ENCODE measurements around the gene ANTXR1. TPM values are rescaled to one million over a fixed set of nuclear protein-coding genes. Genes with fewer than 3 reads are reported as not detected.

ANTXR1 gene
- total RNA-seq, 1 experiment from 2014 or later: 0.27 TPM

DNA sequence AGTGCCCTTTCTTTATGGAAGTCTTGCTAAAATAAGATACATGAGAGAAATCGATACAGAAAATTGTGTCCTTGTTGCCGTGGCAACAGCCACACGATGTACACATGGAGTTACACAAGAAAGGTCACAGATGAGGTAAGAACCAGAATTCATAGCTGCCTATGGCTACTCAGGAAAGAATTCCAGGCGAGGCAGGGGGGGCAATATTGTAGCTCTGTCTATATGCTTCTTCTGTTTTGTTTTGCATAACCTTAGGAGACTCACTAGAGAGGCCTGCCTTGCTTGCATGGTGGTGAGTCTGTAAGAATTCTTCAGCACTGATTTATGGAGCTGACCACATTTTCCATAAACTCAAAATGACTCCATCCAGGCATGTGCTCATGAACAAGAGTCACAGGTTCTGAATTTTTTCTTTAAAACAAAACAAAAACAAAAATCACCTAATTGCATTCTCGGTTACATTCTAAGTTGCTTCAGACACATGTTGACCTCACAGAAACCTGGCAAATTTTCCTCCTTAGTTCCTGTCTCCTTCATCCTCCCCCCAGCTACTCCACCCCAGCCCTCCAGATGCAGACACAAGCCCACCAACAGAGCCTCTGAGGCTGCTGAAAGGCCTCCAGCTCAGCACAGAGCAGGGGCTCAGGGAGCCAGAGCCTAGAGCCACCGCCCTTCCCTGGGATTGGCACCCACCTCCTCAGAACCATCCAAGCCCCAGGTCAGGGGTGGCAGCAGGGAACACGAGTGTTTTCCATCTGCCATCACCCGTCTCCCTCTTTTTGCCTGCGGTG, 183.5 kb downstream of the ANTXR1 start:
- intact Hi-C loops (cut with micrococcal nuclease; ENCODE audit: unreplicated experiment): no loop called here
- Mint-ChIP-seq H3K4me3 (ENCODE audit: unreplicated experiment) (no peak overlapping the region), H3K27me3 (ENCODE audit: insufficient read depth, unreplicated experiment) (peaks cover 11% of the 10 kb centered on the region), H3K27ac (ENCODE audit: unreplicated experiment) (no peak overlapping the region), H3K36me3 (ENCODE audit: insufficient read depth, unreplicated experiment) (no peaks in the 10 kb centered on the region), H3K9me3 (ENCODE audit: unreplicated experiment) (no peaks in the 10 kb centered on the region), H3K4me1 (ENCODE audit: low read depth, unreplicated experiment) (no peaks in the 10 kb centered on the region)
- Histone ChIP-seq H3K4me1 (no peaks in the 10 kb centered on the region), H3K4me3 (ENCODE audit: low read depth, low read length) (no peak overlapping the region), H3K36me3 (ENCODE audit: control insufficient read depth, insufficient read depth, low read length) (no peaks in the 10 kb centered on the region), H3K27me3 (replicated peaks; ENCODE audit: control insufficient read depth, insufficient read depth, low read length) (peaks cover 3% of the 10 kb centered on the region), H3K9me3 (no peaks in the 10 kb centered on the region)
- BruUV-seq (replicated peaks): no TSS peak
- ChIA-PET POLR2A (no interaction called here), CTCF (no interaction called here)
- DNase-seq: peak in 1 of 2 experiments; percentile 10
- TF ChIP-seq, protein P1, sequence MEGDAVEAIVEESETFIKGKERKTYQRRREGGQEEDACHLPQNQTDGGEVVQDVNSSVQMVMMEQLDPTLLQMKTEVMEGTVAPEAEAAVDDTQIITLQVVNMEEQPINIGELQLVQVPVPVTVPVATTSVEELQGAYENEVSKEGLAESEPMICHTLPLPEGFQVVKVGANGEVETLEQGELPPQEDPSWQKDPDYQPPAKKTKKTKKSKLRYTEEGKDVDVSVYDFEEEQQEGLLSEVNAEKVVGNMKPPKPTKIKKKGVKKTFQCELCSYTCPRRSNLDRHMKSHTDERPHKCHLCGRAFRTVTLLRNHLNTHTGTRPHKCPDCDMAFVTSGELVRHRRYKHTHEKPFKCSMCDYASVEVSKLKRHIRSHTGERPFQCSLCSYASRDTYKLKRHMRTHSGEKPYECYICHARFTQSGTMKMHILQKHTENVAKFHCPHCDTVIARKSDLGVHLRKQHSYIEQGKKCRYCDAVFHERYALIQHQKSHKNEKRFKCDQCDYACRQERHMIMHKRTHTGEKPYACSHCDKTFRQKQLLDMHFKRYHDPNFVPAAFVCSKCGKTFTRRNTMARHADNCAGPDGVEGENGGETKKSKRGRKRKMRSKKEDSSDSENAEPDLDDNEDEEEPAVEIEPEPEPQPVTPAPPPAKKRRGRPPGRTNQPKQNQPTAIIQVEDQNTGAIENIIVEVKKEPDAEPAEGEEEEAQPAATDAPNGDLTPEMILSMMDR (IDR thresholded peaks at IDR 0.05; ENCODE audit: insufficient read depth in 1 of 2, low read depth in 1 of 2, low read length in 1 of 2, severe bottlenecking in 1 of 2, unreplicated experiment in 1 of 2): no peak

DNA sequence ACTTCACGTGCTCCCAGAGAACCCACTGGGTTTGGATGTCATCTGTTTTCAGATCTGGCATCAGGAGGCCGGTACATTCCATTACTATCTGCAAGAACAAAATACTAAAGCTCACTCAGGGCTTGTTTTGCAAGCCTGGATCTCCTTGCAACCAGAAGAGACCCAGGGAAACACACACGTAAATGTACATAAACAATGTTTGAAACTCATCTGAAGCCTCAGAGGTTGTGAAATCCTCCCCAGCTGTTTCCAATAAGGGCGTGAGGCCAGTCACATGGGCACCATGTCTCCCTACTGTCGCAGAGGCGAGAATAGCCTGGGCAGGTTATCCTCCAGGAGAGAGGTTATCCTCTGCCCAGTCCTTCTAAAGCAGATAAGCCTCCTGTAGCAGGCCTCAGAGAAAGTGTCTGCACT, 187.1 kb downstream of the ANTXR1 start:
- Histone ChIP-seq H3K36me3 (ENCODE audit: control insufficient read depth, insufficient read depth, low read length) (no peaks in the 10 kb centered on the region), H3K9me3 (no peaks in the 10 kb centered on the region), H3K27me3 (replicated peaks; ENCODE audit: control insufficient read depth, insufficient read depth, low read length) (peaks cover 3% of the 10 kb centered on the region), H3K4me3 (ENCODE audit: low read depth, low read length) (no peak overlapping the region), H3K4me1 (no peaks in the 10 kb centered on the region)
- H3K9me3 Mint-ChIP-seq (ENCODE audit: unreplicated experiment): no peaks in the 10 kb centered on the region
- intact Hi-C loops (cut with micrococcal nuclease; ENCODE audit: unreplicated experiment): no loop called here
- no peak overlapping the region for H3K4me3 Mint-ChIP-seq (ENCODE audit: unreplicated experiment)
- no TSS peak for BruUV-seq (replicated peaks)
- no peaks in the 10 kb centered on the region for H3K4me1 Mint-ChIP-seq (ENCODE audit: low read depth, unreplicated experiment)
- TF ChIP-seq, protein P1 (IDR thresholded peaks at IDR 0.05; ENCODE audit: insufficient read depth in 1 of 2, low read depth in 1 of 2, low read length in 1 of 2, severe bottlenecking in 1 of 2, unreplicated experiment in 1 of 2): no peak
- H3K27me3 Mint-ChIP-seq (ENCODE audit: insufficient read depth, unreplicated experiment): peaks cover 10% of the 10 kb centered on the region
- ChIA-PET POLR2A (no interaction called here), CTCF (no interaction called here)
- no peak for DNase-seq
- H3K36me3 Mint-ChIP-seq (ENCODE audit: insufficient read depth, unreplicated experiment): no peaks in the 10 kb centered on the region
- H3K27ac Mint-ChIP-seq (ENCODE audit: unreplicated experiment): no peak overlapping the region

DNA sequence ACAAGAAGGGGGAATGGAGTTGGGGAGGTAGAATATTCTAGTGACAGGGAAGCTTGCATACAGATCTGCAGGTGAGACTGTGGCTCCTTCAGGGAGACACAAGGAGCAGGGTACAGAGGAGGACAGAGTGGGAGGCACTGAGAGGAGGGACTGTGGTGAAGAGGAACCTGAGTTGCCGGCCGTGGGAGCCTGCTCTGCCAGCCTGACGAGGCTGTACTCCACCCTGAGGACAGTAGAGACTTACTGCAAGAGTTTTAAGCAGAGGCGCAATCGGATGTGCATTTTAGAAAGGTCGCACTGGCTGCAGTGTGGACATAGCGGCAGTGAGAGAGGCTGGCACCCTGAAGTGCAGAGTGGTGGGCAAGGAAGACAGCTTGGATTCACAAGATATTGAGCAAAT, 188.3 kb downstream of the ANTXR1 start:
- CTCF ChIA-PET: no interaction called here
- no peaks in the 10 kb centered on the region for H3K4me1 Mint-ChIP-seq (ENCODE audit: low read depth, unreplicated experiment)
- TF ChIP-seq, protein P1 (IDR thresholded peaks at IDR 0.05; ENCODE audit: insufficient read depth in 1 of 2, low read depth in 1 of 2, low read length in 1 of 2, severe bottlenecking in 1 of 2, unreplicated experiment in 1 of 2): no peak
- no peak overlapping the region for H3K4me3 Mint-ChIP-seq (ENCODE audit: unreplicated experiment)
- no peaks in the 10 kb centered on the region for H3K4me1 ChIP-seq
- no peaks in the 10 kb centered on the region for H3K36me3 ChIP-seq (ENCODE audit: control insufficient read depth, insufficient read depth, low read length)
- intact Hi-C loops (cut with micrococcal nuclease; ENCODE audit: unreplicated experiment): no loop called here
- H3K36me3 Mint-ChIP-seq (ENCODE audit: insufficient read depth, unreplicated experiment): no peaks in the 10 kb centered on the region
- H3K27ac Mint-ChIP-seq (ENCODE audit: unreplicated experiment): no peak overlapping the region
- POLR2A ChIA-PET: no interaction called here
- DNase-seq: no peak
- no peaks in the 10 kb centered on the region for H3K9me3 ChIP-seq
- BruUV-seq (replicated peaks): no TSS peak
- H3K27me3 Mint-ChIP-seq (ENCODE audit: insufficient read depth, unreplicated experiment): peaks cover 10% of the 10 kb centered on the region
- H3K9me3 Mint-ChIP-seq (ENCODE audit: unreplicated experiment): no peaks in the 10 kb centered on the region
- no peak overlapping the region for H3K4me3 ChIP-seq (ENCODE audit: low read depth, low read length)
- H3K27me3 ChIP-seq (replicated peaks; ENCODE audit: control insufficient read depth, insufficient read depth, low read length): peaks cover 3% of the 10 kb centered on the region

Measured in Caco-2 (cell line).